HepG2 (cell line): ENCODE results near the gene TSPYL1. TPM values are rescaled to one million over a fixed set of nuclear protein-coding genes. Genes with fewer than 3 reads are reported as not detected.

Experiments used
- DNMT3B ChIP-seq: conservative IDR thresholded peaks from 2 replicates; pipeline ENCODE4 v1.6.1; 2016; ENCODE audit warnings: missing biosample characterization, control low read depth
- FOXC1 ChIP-seq: sonication (generic); formaldehyde crosslinking; IDR thresholded peaks from 2 replicates; pipeline ENCODE4 v1.8.0; 2022; ENCODE audit warnings: mild to moderate bottlenecking, missing genetic modification reagents, borderline replicate concordance
- FOXJ3 ChIP-seq: sonication (generic); formaldehyde crosslinking; IDR thresholded peaks from 2 replicates; pipeline ENCODE4 v1.4.0; 2020; ENCODE audit warnings: missing genetic modification reagents, mild to moderate bottlenecking, borderline replicate concordance
- MAZ ChIP-seq, 2 experiments: sonication (generic) in 1 of 2; formaldehyde crosslinking in 1 of 2; IDR thresholded peaks; 2 replicates each; pipeline versions ENCODE4 v1.5.0 to v1.6.1; 2012 to 2020; ENCODE audit warnings: low read depth in 2 of 2, mild to moderate bottlenecking in 2 of 2, borderline replicate concordance in 1 of 2, improper control_type of control experiment in 1 of 2, low read length in 1 of 2, missing genetic modification reagents in 1 of 2, moderate library complexity in 1 of 2
- MXD3 ChIP-seq: IDR thresholded peaks from 2 replicates; pipeline ENCODE4 v1.6.1; 2016; ENCODE audit warnings: mild to moderate bottlenecking, missing biosample characterization, missing genetic modification reagents
- RARA ChIP-seq: IDR thresholded peaks from 2 replicates; pipeline ENCODE4 v1.6.1; 2016; ENCODE audit warnings: missing genetic modification reagents, missing compliant biosample characterization
- ZBTB40 ChIP-seq, 2 experiments: fragments of 450-650 bp in 1 of 2; sonication (generic) in 1 of 2; formaldehyde crosslinking in 1 of 2; IDR thresholded peaks; 2 replicates each; pipeline versions ENCODE4 v1.6.1 to v1.8.0; 2016 to 2022; ENCODE audit warnings: antibody characterized with exemption in 1 of 2, mild to moderate bottlenecking in 1 of 2, missing genetic modification reagents in 1 of 2
- ZNF839 ChIP-seq: sonication (generic); formaldehyde crosslinking; IDR thresholded peaks from 2 replicates; pipeline ENCODE4 v1.4.0; 2020; ENCODE audit warnings: missing genetic modification reagents, mild to moderate bottlenecking, borderline replicate concordance
- polyA plus RNA-seq, 8 experiments: library from polyadenylated mRNA; depleted of rRNA in 3 of 8; stranded (reverse) in 7 of 8; unstranded in 1 of 8; fragments of >200 nt; fragmentation: Illumina TruSeq in 4 of 8; extraction: Trizol in 4 of 8; gene quantifications; 2 replicates each; pipeline versions ENCODE4 v1.2.1 to v1.2.3, GENCODE V29; 2011 to 2016; ENCODE audit warnings: low read depth in 4 of 8, missing spikeins in 1 of 8, mixed read lengths in 1 of 8; ENCODE audit not compliant: insufficient read depth in 1 of 8
- total RNA-seq, 5 experiments: library from RNA; depleted of rRNA; stranded (reverse); fragments of >200 nt; fragmentation: Illumina TruSeq; extraction: Trizol; gene quantifications; 2 replicates each; pipeline ENCODE4 v1.2.3, GENCODE V29; 2016; ENCODE audit warnings: low read depth in 1 of 5

The TSPYL1 gene
- total and polyA plus RNA-seq, 2 of the 13 experiments (the other 11 are each of a cell fraction or from before 2014, with no cell fraction given), result 28.3 to 93.0 TPM

- TF ChIP-seq ZBTB40 (IDR thresholded peaks at IDR 0.05) (no peak), ZBTB40 (CRISPR knock-in tag; IDR thresholded peaks at IDR 0.05) (peak; percentile 84; the same call in 1 of the 2 replicates), MXD3 (CRISPR knock-in tag) (peak; percentile 85), DNMT3B (CRISPR knock-in tag) (0 out of 2 replicates have a peak, but pooled peaks have one; percentile 22), FOXJ3 (peak; percentile 42; the same call in 1 of the 2 replicates), RARA (0 out of 2 replicates have a peak, but pooled peaks have one; percentile 5), MAZ (IDR thresholded peaks at IDR 0.05; ENCODE audit: borderline replicate concordance, low read depth, low read length) (no peak), MAZ (CRISPR knock-in tag; IDR thresholded peaks at IDR 0.05; ENCODE audit: low read depth) (peak; percentile 38; the same call in 1 of the 2 replicates), FOXC1 (no peak; the same call in none of the 2 replicates), ZNF839 (CRISPR knock-in tag) (peak; percentile 93; the same call in 1 of the 2 replicates)
Measured at GRCh38 chr6:116279232-116280160, at the start of gene TSPYL1 (continued).
